Trophoblast cell (in vitro differentiated cells and primary cell): Measurements from ENCODE around the gene TCEA2.

Source experiments
- DNase-seq, 2 donors: peaks; one replicate each; pipeline ENCODE4 v3.0.0-alpha.2; 2016
- H2AFZ ChIP-seq: 2 replicates; pipeline ENCODE4 v1.6.1; 2013; ENCODE audit warnings: low read length, moderate library complexity, mild to moderate bottlenecking; ENCODE audit not compliant: insufficient read depth, poor library complexity
- H2AK5ac ChIP-seq: 2 replicates; pipeline ENCODE4 v1.6.1; 2013; ENCODE audit warnings: mild to moderate bottlenecking, low read length
- H2BK120ac ChIP-seq: 2 replicates; pipeline ENCODE4 v1.6.1; 2013; ENCODE audit warnings: low read length, mild to moderate bottlenecking, moderate library complexity; ENCODE audit not compliant: insufficient read depth, poor library complexity
- H2BK12ac ChIP-seq: 2 replicates; pipeline ENCODE4 v1.6.1; 2013; ENCODE audit warnings: mild to moderate bottlenecking, low read length, moderate library complexity
- H2BK5ac ChIP-seq: 2 replicates; pipeline ENCODE4 v1.6.1; 2013; ENCODE audit warnings: low read length, low read depth, moderate library complexity, mild to moderate bottlenecking; ENCODE audit not compliant: poor library complexity
- H3K14ac ChIP-seq: 2 replicates; pipeline ENCODE4 v1.6.1; 2013; ENCODE audit warnings: mild to moderate bottlenecking, low read length
- H3K18ac ChIP-seq: 2 replicates; pipeline ENCODE4 v1.6.1; 2013; ENCODE audit warnings: mild to moderate bottlenecking, low read length
- H3K23ac ChIP-seq: 2 replicates; pipeline ENCODE4 v1.6.1; 2013; ENCODE audit warnings: low read length
- H3K27ac ChIP-seq: 2 replicates; pipeline ENCODE4 v1.5.1; 2013; ENCODE audit warnings: low read depth, mild to moderate bottlenecking, inconsistent platforms, low read length, moderate library complexity
- H3K27me3 ChIP-seq: 2 replicates; pipeline ENCODE4 v1.6.1; 2013; ENCODE audit warnings: inconsistent platforms, mild to moderate bottlenecking, low read length, moderate library complexity; ENCODE audit not compliant: insufficient read depth
- H3K36me3 ChIP-seq, 2 experiments: 1 replicate in 1 of 2; 2 replicates in 1 of 2; pipeline ENCODE4 v1.6.1; 2013; ENCODE audit warnings: low read length in 2 of 2, mild to moderate bottlenecking in 2 of 2, moderate library complexity in 1 of 2; ENCODE audit not compliant: insufficient read depth in 2 of 2, control insufficient read depth in 1 of 2
- H3K4ac ChIP-seq: 2 replicates; pipeline ENCODE4 v1.6.1; 2013; ENCODE audit warnings: low read depth, mild to moderate bottlenecking, low read length, moderate library complexity
- H3K4me1 ChIP-seq, 2 experiments: 1 replicate in 1 of 2; 2 replicates in 1 of 2; pipeline ENCODE4 v1.6.1; 2013; ENCODE audit warnings: low read length in 2 of 2, mild to moderate bottlenecking in 2 of 2, moderate library complexity in 1 of 2; ENCODE audit not compliant: insufficient read depth in 2 of 2, control insufficient read depth in 1 of 2
- H3K4me2 ChIP-seq: 2 replicates; pipeline ENCODE4 v1.6.1; 2013; ENCODE audit warnings: inconsistent platforms, mild to moderate bottlenecking, low read length, moderate library complexity
- H3K4me3 ChIP-seq: 2 replicates; pipeline ENCODE4 v1.5.1; 2013; ENCODE audit warnings: mild to moderate bottlenecking, low read depth, low read length, inconsistent platforms
- H3K79me1 ChIP-seq: one replicate; pipeline ENCODE4 v1.6.1; 2013; ENCODE audit warnings: low read length
- H3K79me2 ChIP-seq: 2 replicates; pipeline ENCODE4 v1.6.1; 2013; ENCODE audit warnings: low read length, mild to moderate bottlenecking; ENCODE audit not compliant: control insufficient read depth, insufficient read depth, poor library complexity
- H3K9ac ChIP-seq: 2 replicates; pipeline ENCODE4 v1.6.1; 2013; ENCODE audit warnings: mild to moderate bottlenecking, low read length
- H3K9me3 ChIP-seq: 2 replicates; pipeline ENCODE4 v1.6.1; 2013; ENCODE audit warnings: low read depth, mild to moderate bottlenecking, control low read depth, inconsistent platforms, low read length; ENCODE audit not compliant: insufficient read depth
- H4K12ac ChIP-seq: 2 replicates; pipeline ENCODE4 v1.6.1; 2013; ENCODE audit warnings: low read depth, mild to moderate bottlenecking, low read length, moderate library complexity
- H4K8ac ChIP-seq: 2 replicates; pipeline ENCODE4 v1.6.1; 2013; ENCODE audit warnings: low read depth, mild to moderate bottlenecking, low read length, moderate library complexity
- H4K91ac ChIP-seq: one replicate; pipeline ENCODE4 v1.6.1; 2013; ENCODE audit warnings: low read depth, mild to moderate bottlenecking, low read length, moderate library complexity
- WGBS: extraction: QIAGEN DNeasy Blood & Tissue Kit; methylation state at CpG from one replicate; pipeline ENCODE4 v1.1.7; 2013; ENCODE audit warnings: missing lambda C conversion rate; ENCODE audit not compliant: insufficient read length, insufficient coverage; ENCODE audit errors: extremely low coverage; 5-methylcytosine and 5-hydroxymethylcytosine counted together

TCEA2 gene

GRCh38 chr20:64103871-64104666 is 41.1 kb downstream of the TCEA2 start:
- H3K36me3 ChIP-seq, result no peaks in the 10 kb centered on the region
- H3K23ac ChIP-seq, result no peak overlapping the region
- no peak overlapping the region for H2AK5ac ChIP-seq
- H3K79me2 ChIP-seq, result no peaks in the 10 kb centered on the region
- no peak overlapping the region for H2BK12ac ChIP-seq
- H2BK5ac ChIP-seq, result no peak overlapping the region
- no peak overlapping the region for H4K12ac ChIP-seq
- H2AFZ ChIP-seq, result no peak overlapping the region
- H3K27ac ChIP-seq, result no peak overlapping the region
- peaks cover 6% of the 10 kb centered on the region for H3K27me3 ChIP-seq
- peaks cover 0 to 2% of the 10 kb centered on the region in 2 experiments for H3K4me1 ChIP-seq
- WGBS, result no CpG with 5 or more reads among the region's 20 CpGs
- no peak overlapping the region for H4K8ac ChIP-seq
- no peak overlapping the region for H3K14ac ChIP-seq
- no peak overlapping the region for H3K9ac ChIP-seq
- H3K9me3 ChIP-seq, result peaks cover 1% of the 10 kb centered on the region
- no peak overlapping the region for H4K91ac ChIP-seq
- no peak overlapping the region for H3K4me3 ChIP-seq
- no peak for DNase-seq
- no peak overlapping the region for H3K4me2 ChIP-seq
- H3K18ac ChIP-seq, result no peak overlapping the region
- H3K4ac ChIP-seq, result no peak overlapping the region
- H3K79me1 ChIP-seq, result no peaks in the 10 kb centered on the region
- H2BK120ac ChIP-seq, result no peak overlapping the region

DNA sequence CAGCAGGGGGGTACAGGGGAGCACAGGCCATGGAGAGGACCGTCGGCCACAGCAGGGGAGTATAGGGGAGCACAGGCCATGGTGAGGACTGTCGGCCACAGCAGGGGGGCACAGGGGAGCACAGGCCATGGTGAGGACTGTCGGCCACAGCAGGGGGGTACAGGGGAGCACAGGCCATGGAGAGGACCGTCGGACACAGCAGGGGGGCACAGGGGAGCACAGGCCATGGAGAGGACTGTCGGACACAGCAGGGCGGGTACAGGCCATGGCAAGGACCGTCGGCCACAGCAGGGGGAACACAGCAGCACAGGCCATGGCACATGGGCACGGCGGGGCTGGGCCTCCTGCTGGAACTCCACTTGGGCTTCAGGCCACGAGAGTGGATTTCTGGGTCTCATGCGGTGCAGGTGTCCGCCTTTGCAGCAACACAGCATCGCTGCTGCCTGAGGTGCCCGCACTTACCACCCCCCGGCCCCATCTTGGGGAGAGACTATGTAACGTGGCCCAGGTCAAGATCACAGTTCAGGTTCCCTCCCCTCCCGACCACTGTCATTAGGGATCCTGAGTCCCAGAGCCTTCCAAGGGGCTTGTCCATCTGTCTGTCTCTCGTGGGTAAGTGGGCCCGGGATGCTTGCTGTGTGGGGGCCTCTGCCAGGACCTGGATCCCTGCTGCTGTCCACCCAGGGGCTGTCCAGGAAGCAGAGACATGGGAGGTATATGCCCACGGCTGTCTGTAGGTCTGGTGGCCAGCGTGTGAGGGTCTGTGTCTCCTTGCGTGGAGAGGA is 41.9 kb downstream of the TCEA2 start:
- Histone ChIP-seq H4K91ac (no peak overlapping the region), H2AFZ (no peak overlapping the region), H3K4me2 (no peak overlapping the region), H2BK5ac (no peak overlapping the region), H3K4me1 (peaks cover 0 to 2% of the 10 kb centered on the region in 2 experiments), H2BK120ac (no peak overlapping the region), H3K27ac (no peak overlapping the region), H4K12ac (no peak overlapping the region), H4K8ac (no peak overlapping the region), H3K79me2 (no peaks in the 10 kb centered on the region), H3K4me3 (no peak overlapping the region), H3K23ac (no peak overlapping the region), H3K36me3 (no peaks in the 10 kb centered on the region), H3K9ac (no peak overlapping the region), H3K27me3 (peaks cover 6% of the 10 kb centered on the region), H3K79me1 (no peaks in the 10 kb centered on the region), H3K14ac (no peak overlapping the region), H2BK12ac (no peak overlapping the region), H3K4ac (no peak overlapping the region), H3K9me3 (no peaks in the 10 kb centered on the region), H2AK5ac (no peak overlapping the region), H3K18ac (no peak overlapping the region)
- no peak for DNase-seq
- WGBS, result no CpG with 5 or more reads among the region's 25 CpGs

- Histone ChIP-seq H3K4me2 (no peak overlapping the region), H4K12ac (no peak overlapping the region), H3K4me1 (peaks cover 0 to 2% of the 10 kb centered on the region in 2 experiments), H2BK12ac (no peak overlapping the region), H2BK120ac (no peak overlapping the region), H3K18ac (no peak overlapping the region), H3K27ac (no peak overlapping the region), H4K91ac (no peak overlapping the region), H2AFZ (no peak overlapping the region), H4K8ac (no peak overlapping the region), H3K9me3 (no peaks in the 10 kb centered on the region), H2AK5ac (no peak overlapping the region), H3K4me3 (no peak overlapping the region), H3K79me1 (no peaks in the 10 kb centered on the region), H3K14ac (no peak overlapping the region), H3K4ac (no peak overlapping the region), H3K23ac (no peak overlapping the region), H3K79me2 (no peaks in the 10 kb centered on the region), H3K9ac (no peak overlapping the region), H3K27me3 (peaks cover 6% of the 10 kb centered on the region), H2BK5ac (no peak overlapping the region), H3K36me3 (no peaks in the 10 kb centered on the region)
- no CpG with 5 or more reads among the region's 39 CpGs for WGBS
- no peak for DNase-seq
These were observed 42.9 kb downstream of the TCEA2 start for GRCh38 chr20:64105846-64106434.

DNA sequence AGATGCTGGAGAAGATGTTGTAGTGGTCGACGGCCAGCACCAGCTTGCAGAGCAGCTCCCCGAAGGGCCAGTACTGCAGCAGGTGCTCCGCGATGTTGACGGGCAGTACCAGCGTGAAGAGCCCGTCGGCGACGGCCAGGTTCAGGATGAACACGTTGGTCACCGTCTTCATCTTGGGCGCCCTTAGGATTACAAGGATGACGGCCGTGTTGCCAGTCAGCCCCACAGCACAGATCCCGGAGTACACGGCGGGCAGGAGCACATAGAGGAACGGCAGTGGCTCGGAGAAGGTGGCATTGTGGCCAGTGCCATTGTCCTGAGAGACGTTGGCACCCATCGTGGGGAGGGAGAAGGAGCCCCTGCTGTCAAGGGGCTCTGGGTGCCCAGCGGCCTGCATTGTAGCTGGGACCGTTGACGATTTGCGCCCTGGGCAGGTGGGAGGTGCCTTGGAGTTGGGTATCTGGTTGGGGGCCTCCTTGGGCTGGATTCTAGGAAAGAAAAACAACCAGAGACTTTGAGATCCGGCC is 43.5 kb downstream of the TCEA2 start:
- Histone ChIP-seq H3K4me1 (peaks cover 0 to 2% of the 10 kb centered on the region in 2 experiments), H3K79me2 (no peaks in the 10 kb centered on the region), H4K12ac (no peak overlapping the region), H3K27ac (no peak overlapping the region), H3K18ac (no peak overlapping the region), H2AFZ (no peak overlapping the region), H3K36me3 (no peaks in the 10 kb centered on the region), H4K91ac (no peak overlapping the region), H2BK120ac (no peak overlapping the region), H3K14ac (no peak overlapping the region), H2BK12ac (no peak overlapping the region), H3K23ac (no peak overlapping the region), H4K8ac (no peak overlapping the region), H3K9ac (no peak overlapping the region), H2BK5ac (no peak overlapping the region), H3K9me3 (no peaks in the 10 kb centered on the region), H2AK5ac (no peak overlapping the region), H3K79me1 (no peaks in the 10 kb centered on the region), H3K4me3 (no peak overlapping the region), H3K4me2 (no peak overlapping the region), H3K27me3 (peaks cover 6% of the 10 kb centered on the region), H3K4ac (no peak overlapping the region)
- whole genome bisulfite sequencing, result no CpG with 5 or more reads among the region's 28 CpGs
- no peak for DNase-seq
